ENCODE measurements around the gene VASH1.
A peak's percentile ranks its signal among the peaks of the same experiment; 100 is the strongest.

VASH1 gene

GRCh38 chr14:76784881-76785280 lies 23.6 kb downstream of the VASH1 start:
- DNase-seq (ENCODE audit: low read depth in 2 of 2) = no peak

GRCh38 chr14:76786601-76787000 lies 25.3 kb downstream of the VASH1 start:
- no peak for DNase-seq (ENCODE audit: low read depth in 2 of 2)

GRCh38 chr14:76792422-76792821 lies 31.2 kb downstream of the VASH1 start:
- no peak for DNase-seq (ENCODE audit: low read depth in 2 of 2)

DNA sequence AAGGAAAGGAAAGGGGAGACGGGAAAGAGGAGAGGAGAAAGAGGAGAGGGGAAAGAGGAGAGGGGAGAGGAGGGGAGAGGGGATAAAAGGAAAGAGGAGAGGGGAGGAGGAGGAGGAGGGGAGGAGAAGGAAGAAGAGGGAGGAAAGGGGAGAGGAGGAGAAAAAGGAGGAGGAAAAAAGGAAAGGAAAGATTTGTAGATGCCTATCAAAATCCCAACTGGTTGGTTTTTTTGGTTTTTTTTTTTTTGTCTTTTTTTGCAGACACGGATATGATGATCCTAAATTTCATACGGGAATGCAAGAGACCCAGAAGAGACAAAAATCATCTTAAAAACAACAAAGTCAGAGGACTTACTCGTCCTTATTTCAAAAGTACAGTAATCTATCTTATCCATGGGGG lies 32.1 kb downstream of the VASH1 start:
- no peak for DNase-seq (ENCODE audit: low read depth in 2 of 2)

DNA sequence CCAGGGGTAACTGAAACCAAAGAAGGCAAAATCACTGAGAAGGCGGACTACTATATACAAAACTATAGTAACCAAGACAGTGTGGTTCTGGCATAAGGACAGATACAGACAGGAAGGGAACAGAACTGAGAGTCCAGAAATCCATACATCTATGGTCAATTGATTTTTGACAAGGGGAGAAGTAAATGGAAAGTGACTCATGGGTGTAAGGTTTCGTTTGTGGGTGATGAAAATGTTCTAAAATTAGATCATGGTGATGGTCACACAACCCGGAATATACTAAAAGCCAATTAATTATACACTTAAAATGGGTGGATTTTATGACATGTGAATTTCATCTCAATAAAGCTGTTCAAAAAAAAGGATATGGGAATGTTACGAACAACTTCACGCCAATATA lies 32.7 kb downstream of the VASH1 start:
- no peak for DNase-seq (ENCODE audit: low read depth in 2 of 2)

DNA sequence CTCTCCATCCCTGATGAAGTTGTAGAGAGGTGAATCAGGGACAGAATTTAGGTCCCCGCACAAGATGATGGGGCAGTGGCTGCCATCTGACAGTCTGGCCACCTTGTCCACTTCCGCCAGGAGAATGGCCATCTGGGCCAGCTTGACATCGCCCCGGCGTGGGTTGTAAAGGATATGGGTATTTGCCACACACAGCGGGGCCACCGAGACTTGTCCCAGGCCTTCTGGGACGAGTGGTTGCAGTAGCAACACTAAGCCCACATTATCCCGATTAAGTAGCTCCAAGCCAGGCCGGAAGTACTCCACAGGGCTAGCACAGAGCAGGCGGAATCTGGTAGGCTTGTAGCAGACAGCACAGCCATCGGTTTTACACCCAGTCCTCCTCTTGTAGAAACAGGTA lies 45.2 kb downstream of the VASH1 start:
- no peak for DNase-seq (ENCODE audit: low read depth in 2 of 2)

DNA sequence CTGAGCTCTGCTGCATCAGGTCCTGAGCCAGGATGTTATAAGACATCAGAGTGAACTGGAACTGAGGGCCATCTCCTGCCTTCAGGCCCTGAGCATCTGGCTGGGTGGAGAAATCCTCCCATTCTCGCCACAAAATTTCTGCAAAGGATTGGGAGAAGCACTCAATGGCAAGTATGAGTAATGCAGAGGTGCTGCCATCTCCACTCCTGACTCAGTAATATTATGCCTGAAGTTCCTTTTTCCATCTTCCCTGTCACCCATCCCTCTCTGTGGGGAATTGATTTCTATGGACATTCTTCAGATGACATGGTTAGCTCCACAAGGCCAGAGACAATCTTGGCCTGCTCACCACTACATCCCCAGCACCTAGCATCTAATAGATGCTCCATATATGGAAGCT lies 46.7 kb downstream of the VASH1 start:
- no peak for DNase-seq (ENCODE audit: low read depth in 2 of 2)

DNA sequence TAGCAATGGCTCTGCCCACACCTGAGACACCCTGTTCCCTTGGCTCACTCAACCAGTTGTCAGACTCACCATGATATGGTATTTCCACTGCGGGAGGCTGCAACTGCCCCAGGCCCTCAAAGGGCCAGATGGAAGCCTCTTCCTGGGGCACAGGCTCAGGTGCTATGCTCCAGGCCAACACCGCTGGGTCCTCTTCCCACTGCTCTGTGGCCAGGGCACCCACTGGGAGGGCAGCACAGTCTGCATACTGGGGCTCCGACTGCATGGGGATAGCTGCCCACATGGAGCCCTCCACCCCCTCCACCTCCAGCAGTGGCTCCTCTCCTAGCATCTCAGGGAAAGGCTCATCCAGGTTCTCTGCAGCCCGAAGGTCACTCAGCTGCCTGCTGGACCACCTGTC lies 47.7 kb downstream of the VASH1 start:
- no peak for DNase-seq (ENCODE audit: low read depth in 2 of 2)

- no peak for DNase-seq (ENCODE audit: low read depth in 2 of 2)
Measured at GRCh38 chr14:76810525-76810924, 49.3 kb downstream of the VASH1 start.

DNA sequence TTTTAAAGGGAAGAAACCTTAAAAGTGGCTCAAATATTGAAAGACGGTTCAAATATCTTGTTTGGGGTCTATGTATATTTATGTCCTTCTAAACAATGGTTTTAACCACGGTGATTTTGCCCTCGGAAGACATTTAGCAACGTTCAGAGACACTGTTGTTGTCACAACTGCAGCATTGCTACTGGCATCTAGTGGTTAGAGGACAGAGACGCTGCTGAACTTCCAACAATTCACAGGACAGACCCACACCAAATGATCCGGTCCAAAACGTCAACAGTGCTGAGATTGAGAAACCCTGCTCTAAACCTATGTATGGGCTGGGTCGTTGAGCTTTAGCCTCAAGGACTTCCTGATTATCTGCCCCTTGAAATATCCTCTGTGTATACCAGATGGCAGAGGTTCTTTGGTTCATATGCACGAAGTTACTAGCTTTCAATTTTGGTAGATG lies 49.7 kb downstream of the VASH1 start:
- no peak for DNase-seq (ENCODE audit: low read depth in 2 of 2)

GRCh38 chr14:76811561-76811960 lies 50.3 kb downstream of the VASH1 start:
- no peak for DNase-seq (ENCODE audit: low read depth in 2 of 2)

- DNase-seq (ENCODE audit: low read depth in 2 of 2) = no peak
Measured at GRCh38 chr14:76812093-76812421, 50.8 kb downstream of the VASH1 start.

- peak; percentile 95 for DNase-seq (ENCODE audit: low read depth in 2 of 2)
Measured at GRCh38 chr14:76812422-76813383, 51.4 kb downstream of the VASH1 start, which contains the start of gene ANGEL1. Gene ANGEL1, minus strand, starts transcription at chr14:76812882. Its CDS starts 55 bp downstream, at chr14:76812827.

DNA sequence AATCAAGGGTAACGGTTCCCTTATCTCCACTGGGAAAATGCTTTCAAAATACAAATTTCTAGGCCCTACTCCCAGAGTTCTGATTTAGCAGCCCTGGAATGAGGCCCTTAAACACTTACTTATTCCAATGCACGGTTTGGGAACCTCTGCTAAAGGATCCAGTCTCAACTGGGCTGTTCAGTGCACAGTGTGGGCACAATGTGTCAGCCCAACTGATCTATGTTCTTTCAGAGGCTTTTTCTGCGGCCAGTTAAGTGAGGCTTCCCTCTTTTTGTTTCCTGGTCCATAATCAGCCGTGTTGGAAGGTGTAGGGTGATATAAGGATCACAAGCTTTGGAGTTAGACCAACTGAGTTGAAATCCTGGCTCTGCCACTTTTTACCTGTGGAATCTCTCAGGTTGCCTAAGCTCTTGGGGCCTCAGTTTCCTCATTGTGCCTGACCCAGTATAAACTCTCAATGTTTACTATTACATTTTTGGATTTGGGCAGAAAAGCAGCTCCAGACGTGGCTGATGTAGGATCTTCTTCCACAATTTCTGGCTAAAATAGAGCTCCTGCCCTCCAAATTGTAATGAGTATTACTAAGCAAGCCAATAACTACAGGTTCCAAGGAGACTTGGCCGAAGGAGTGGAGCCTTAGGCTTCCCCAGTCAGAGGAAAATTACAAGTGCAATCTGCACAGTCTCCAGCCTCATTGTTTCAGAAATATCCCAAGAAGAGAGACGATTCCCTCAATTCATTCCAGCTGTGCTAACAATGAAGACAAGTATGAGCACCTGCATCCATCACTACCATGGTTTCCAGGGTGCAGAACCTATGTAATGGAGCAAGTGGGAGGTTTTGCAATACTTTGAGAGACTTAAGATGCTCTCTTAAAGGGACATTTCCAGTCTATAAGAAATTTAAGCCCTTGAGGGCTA lies 53.7 kb downstream of the VASH1 start:
- DNase-seq (ENCODE audit: low read depth in 2 of 2) = no peak

- no peak for DNase-seq (ENCODE audit: low read depth in 2 of 2)
Measured at GRCh38 chr14:76820700-76821099, 59.4 kb downstream of the VASH1 start.

DNA sequence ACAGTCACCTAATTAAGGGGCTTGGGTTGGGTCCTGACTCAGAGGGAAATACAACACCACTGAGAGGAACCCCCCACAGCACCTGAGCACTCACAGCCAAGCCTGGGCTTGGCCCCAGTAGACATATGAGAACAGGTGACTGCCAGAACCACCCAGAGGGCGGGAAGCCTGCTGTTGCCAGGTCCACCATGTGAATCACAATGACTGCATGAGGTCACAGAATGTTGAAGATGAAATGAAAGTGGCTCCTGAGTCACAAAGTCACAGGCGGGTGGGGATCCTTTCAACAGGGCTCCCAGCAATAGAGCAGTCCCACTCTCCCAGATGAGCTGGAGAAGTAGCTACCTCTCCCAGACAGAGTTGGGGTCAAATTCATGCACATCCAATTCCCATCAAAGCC lies 64.9 kb downstream of the VASH1 start, which contains the start of gene LRRC74A:
LRRC74A (plus strand) TSS at position 287 of the 400 bp plus-strand sequence. CDS start 290 bp downstream, outside the sequence.
- no peak for DNase-seq (ENCODE audit: low read depth in 2 of 2)

GRCh38 chr14:76827696-76828296 lies 66.5 kb downstream of the VASH1 start:
- DNase-seq (ENCODE audit: low read depth in 2 of 2) = no peak

DNA sequence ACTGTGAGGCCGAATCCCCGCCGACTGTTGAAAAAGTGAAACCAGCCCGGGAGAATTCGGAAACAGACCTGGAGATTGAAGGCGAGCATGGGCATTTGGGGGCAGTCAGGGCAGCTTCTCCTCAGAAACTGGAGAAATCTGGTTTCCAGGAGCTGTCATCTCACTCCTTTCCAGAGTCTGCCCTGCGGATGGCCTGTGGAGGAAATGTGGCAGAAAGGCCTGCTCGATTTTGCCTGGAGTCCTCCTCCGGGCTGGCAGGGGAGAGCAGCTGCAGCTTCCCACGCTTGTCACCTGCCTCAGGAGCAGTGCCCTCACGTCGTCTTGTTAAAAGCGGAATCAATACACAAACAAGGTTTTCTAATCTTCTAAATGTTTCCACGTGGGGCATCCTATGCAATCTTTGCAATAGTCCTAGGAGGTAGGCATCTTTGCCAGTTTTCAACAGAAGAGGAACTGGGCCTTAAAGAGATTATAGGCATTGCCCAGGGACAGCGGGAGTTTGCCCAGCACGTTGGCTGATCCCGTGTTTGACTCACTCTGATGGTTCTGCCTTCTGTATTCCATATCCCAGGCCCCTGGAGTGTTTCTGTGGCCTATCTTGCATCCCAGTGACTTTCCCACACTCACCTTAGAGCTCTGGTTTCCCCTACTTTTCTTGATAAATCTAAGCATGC lies 67.2 kb downstream of the VASH1 start:
- no peak for DNase-seq (ENCODE audit: low read depth in 2 of 2)

GRCh38 chr14:76829013-76829365 lies 67.7 kb downstream of the VASH1 start:
- DNase-seq (ENCODE audit: low read depth in 2 of 2) = no peak

GRCh38 chr14:76829650-76830421 lies 68.6 kb downstream of the VASH1 start:
- no peak for DNase-seq (ENCODE audit: low read depth in 2 of 2)

DNA sequence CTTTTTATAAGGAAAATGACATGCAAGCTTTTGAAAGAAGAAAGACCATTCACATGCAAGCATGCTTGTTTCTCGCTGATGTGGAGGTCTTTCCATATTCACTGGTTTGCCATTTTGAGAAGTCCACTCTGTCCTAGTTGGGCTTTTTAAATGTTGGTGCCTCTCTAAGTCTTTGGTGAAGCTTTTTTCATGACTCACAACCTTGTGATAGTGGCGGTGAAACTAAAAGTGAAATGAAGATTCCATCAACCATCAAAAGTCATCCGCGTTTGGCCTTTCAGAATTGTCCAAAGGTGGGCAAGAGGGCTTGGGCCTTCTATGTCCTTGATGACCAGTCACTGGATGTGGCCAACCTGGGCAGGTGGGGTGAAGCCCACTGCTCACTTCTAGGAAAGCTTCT lies 69.3 kb downstream of the VASH1 start:
- no peak for DNase-seq (ENCODE audit: low read depth in 2 of 2)
